Breast epithelium (tissue), 3 donors: ENCODE results near the gene TUBA4B.

ENCODE experiments used
- CTCF ChIP-seq, 3 donors: fragments of 450-650 bp; IDR thresholded peaks; one replicate each; pipeline ENCODE4 v1.5.1; 2016 to 2017; ENCODE audit warnings: antibody characterized with exemption in 3 of 3, mild to moderate bottlenecking in 3 of 3, moderate library complexity in 3 of 3
- POLR2A ChIP-seq: fragments of 450-650 bp; IDR thresholded peaks from one replicate; pipeline ENCODE4 v1.6.1; 2016; ENCODE audit warnings: antibody characterized with exemption, mild to moderate bottlenecking, moderate library complexity
- POLR2AphosphoS5 ChIP-seq, 3 donors: sonication (generic); formaldehyde crosslinking; IDR thresholded peaks; one replicate each; pipeline ENCODE4 v1.6.1; 2017; ENCODE audit warnings: antibody characterized with exemption in 3 of 3

GRCh38 chr2:219214786-219215185 is 38.3 kb upstream of the TUBA4B start:
- TF ChIP-seq POLR2A (no peak), CTCF (IDR thresholded peaks at IDR 0.05) (no peak), POLR2AphosphoS5 (IDR thresholded peaks at IDR 0.05) (no peak)
